Measurements from ENCODE around the gene OR5AC2. TPM values are rescaled to one million over a fixed set of nuclear protein-coding genes. Genes with fewer than 3 reads are reported as not detected.

Gene OR5AC2
- total RNA-seq, 2 experiments from 2014 or later: not detected

- H3K4me3 Mint-ChIP-seq: no peak overlapping the region
- Histone ChIP-seq H3K36me3 (ENCODE audit: insufficient read depth, low read length) (no peaks in the 10 kb centered on the region), H3K27ac (ENCODE audit: low read depth in 1 of 2, low read length in 2 of 2) (no peak overlapping the region), H3K4me1 (ENCODE audit: insufficient read depth, low read length) (no peaks in the 10 kb centered on the region), H3K27me3 (ENCODE audit: control insufficient read depth in 1 of 2, insufficient read depth in 2 of 2, low read length in 2 of 2) (peaks cover 0 to 5% of the 10 kb centered on the region in 2 experiments), H3K4me3 (ENCODE audit: low read length) (no peak overlapping the region), H3K9me3 (ENCODE audit: control insufficient read depth in 1 of 2, insufficient read depth in 1 of 2, low read length in 2 of 2) (no peaks in the 10 kb centered on the region)
- H3K36me3 Mint-ChIP-seq (ENCODE audit: low read depth): no peaks in the 10 kb centered on the region
- no peaks in the 10 kb centered on the region for H3K9me3 Mint-ChIP-seq
- ATAC-seq (ENCODE audit: poor library complexity): no peak
- DNase-seq: no peak
- intact Hi-C loops (cut with DNase I, micrococcal nuclease): no loop called here
- H3K27ac Mint-ChIP-seq: no peak overlapping the region
- peaks cover 17% of the 10 kb centered on the region for H3K27me3 Mint-ChIP-seq
- TF ChIP-seq CTCF (IDR thresholded peaks at IDR 0.05): no peak
- CTCF ChIA-PET: interaction anchor here (0.6 kb wide), 1 partner anchor 489 kb away, joined by 3 read pairs; no protein-coding TSS in a partner anchor
- POLR2A ChIA-PET: no interaction called here
- H3K4me1 Mint-ChIP-seq (ENCODE audit: low read depth): no peaks in the 10 kb centered on the region
These were observed 37.7 kb upstream of the OR5AC2 start for GRCh38 chr3:98049271-98049670.

GRCh38 chr3:98056035-98056434 is 30.9 kb upstream of the OR5AC2 start:
- no peak overlapping the region for H3K4me3 Mint-ChIP-seq
- no peak overlapping the region for H3K27ac ChIP-seq (ENCODE audit: low read depth in 1 of 2, low read length in 2 of 2)
- POLR2A ChIA-PET: no interaction called here
- H3K27me3 Mint-ChIP-seq: peaks cover 11% of the 10 kb centered on the region
- H3K36me3 ChIP-seq (ENCODE audit: insufficient read depth, low read length): no peaks in the 10 kb centered on the region
- intact Hi-C loops (cut with DNase I, micrococcal nuclease): no loop called here
- H3K9me3 Mint-ChIP-seq: no peaks in the 10 kb centered on the region
- H3K27me3 ChIP-seq (ENCODE audit: control insufficient read depth in 1 of 2, insufficient read depth in 2 of 2, low read length in 2 of 2): peaks cover 0 to 3% of the 10 kb centered on the region in 2 experiments
- no peaks in the 10 kb centered on the region for H3K4me1 ChIP-seq (ENCODE audit: insufficient read depth, low read length)
- ATAC-seq (ENCODE audit: poor library complexity): no peak
- CTCF ChIA-PET: no interaction called here
- H3K27ac Mint-ChIP-seq: no peak overlapping the region
- no peak for DNase-seq
- H3K4me1 Mint-ChIP-seq (ENCODE audit: low read depth): no peaks in the 10 kb centered on the region
- no peaks in the 10 kb centered on the region for H3K9me3 ChIP-seq (ENCODE audit: control insufficient read depth in 1 of 2, insufficient read depth in 1 of 2, low read length in 2 of 2)
- H3K36me3 Mint-ChIP-seq (ENCODE audit: low read depth): no peaks in the 10 kb centered on the region
- no peak overlapping the region for H3K4me3 ChIP-seq (ENCODE audit: low read length)
- no peak for TF ChIP-seq CTCF (IDR thresholded peaks at IDR 0.05)

GRCh38 chr3:98057631-98058030 is 29.3 kb upstream of the OR5AC2 start:
- TF ChIP-seq CTCF (IDR thresholded peaks at IDR 0.05): no peak
- no peaks in the 10 kb centered on the region for H3K4me1 Mint-ChIP-seq (ENCODE audit: low read depth)
- Histone ChIP-seq H3K4me1 (ENCODE audit: insufficient read depth, low read length) (no peaks in the 10 kb centered on the region), H3K9me3 (ENCODE audit: control insufficient read depth in 1 of 2, insufficient read depth in 1 of 2, low read length in 2 of 2) (no peaks in the 10 kb centered on the region), H3K27ac (ENCODE audit: low read depth in 1 of 2, low read length in 2 of 2) (no peak overlapping the region), H3K4me3 (ENCODE audit: low read length) (no peak overlapping the region), H3K27me3 (ENCODE audit: control insufficient read depth in 1 of 2, insufficient read depth in 2 of 2, low read length in 2 of 2) (peaks cover 0 to 3% of the 10 kb centered on the region in 2 experiments), H3K36me3 (ENCODE audit: insufficient read depth, low read length) (no peaks in the 10 kb centered on the region)
- H3K27me3 Mint-ChIP-seq: peaks cover 10% of the 10 kb centered on the region
- no peak overlapping the region for H3K4me3 Mint-ChIP-seq
- H3K27ac Mint-ChIP-seq: no peak overlapping the region
- POLR2A ChIA-PET: no interaction called here
- H3K36me3 Mint-ChIP-seq (ENCODE audit: low read depth): no peaks in the 10 kb centered on the region
- intact Hi-C loops (cut with DNase I, micrococcal nuclease): no loop called here
- DNase-seq (no peak), ATAC-seq (ENCODE audit: poor library complexity) (no peak)
- H3K9me3 Mint-ChIP-seq: no peaks in the 10 kb centered on the region
- CTCF ChIA-PET: no interaction called here
